Measurements from ENCODE around the gene KRTAP10-2.

KRTAP10-2 gene

DNA sequence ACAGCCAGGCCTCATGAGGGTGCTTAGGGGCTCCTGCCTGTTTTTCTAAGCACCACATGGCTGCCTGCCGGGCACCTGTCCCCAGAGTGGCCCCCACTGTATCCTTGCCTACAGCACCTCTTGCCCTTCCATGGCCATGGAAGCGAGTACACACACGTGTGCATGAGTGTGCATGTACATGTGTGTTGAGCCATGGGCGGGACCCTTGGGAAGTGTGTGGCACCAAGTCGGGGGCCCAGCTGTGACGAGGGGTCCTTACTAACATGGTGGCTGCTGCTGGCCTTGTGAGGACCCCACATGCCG, 37.1 kb downstream of the KRTAP10-2 start:
- Histone ChIP-seq H3K9me3 (ENCODE audit: low read depth, low read length) (no peaks in the 10 kb centered on the region), H3K9ac (ENCODE audit: insufficient read length) (no peak overlapping the region), H3K36me3 (ENCODE audit: insufficient read depth, low read length) (no peaks in the 10 kb centered on the region), H3K4me3 (no peak overlapping the region), H3K27ac (no peak overlapping the region)
- TF ChIP-seq EZH2 (IDR thresholded peaks at IDR 0.05) = no peak
- no peak for TF ChIP-seq POLR2AphosphoS5 (IDR thresholded peaks at IDR 0.05; ENCODE audit: borderline replicate concordance, low read depth, low read length)
- no peak for TF ChIP-seq FOXP2 (optimal IDR thresholded peaks at IDR 0.05; ENCODE audit: control extremely low read depth, extremely low read length, insufficient read depth)
- DNase-seq (ENCODE audit: low read depth, low spot score) = no peak

GRCh38 chr21:44513389-44514217, 37.7 kb downstream of the KRTAP10-2 start:
- Histone ChIP-seq H3K9ac (ENCODE audit: insufficient read length) (no peak overlapping the region), H3K27ac (no peak overlapping the region), H3K9me3 (ENCODE audit: low read depth, low read length) (no peaks in the 10 kb centered on the region), H3K36me3 (ENCODE audit: insufficient read depth, low read length) (no peaks in the 10 kb centered on the region), H3K4me3 (no peak overlapping the region)
- DNase-seq (ENCODE audit: low read depth, low spot score) = no peak
- no peak for TF ChIP-seq FOXP2 (optimal IDR thresholded peaks at IDR 0.05; ENCODE audit: control extremely low read depth, extremely low read length, insufficient read depth)
- TF ChIP-seq EZH2 (IDR thresholded peaks at IDR 0.05) = no peak
- TF ChIP-seq POLR2AphosphoS5 (IDR thresholded peaks at IDR 0.05; ENCODE audit: borderline replicate concordance, low read depth, low read length) = no peak

DNA sequence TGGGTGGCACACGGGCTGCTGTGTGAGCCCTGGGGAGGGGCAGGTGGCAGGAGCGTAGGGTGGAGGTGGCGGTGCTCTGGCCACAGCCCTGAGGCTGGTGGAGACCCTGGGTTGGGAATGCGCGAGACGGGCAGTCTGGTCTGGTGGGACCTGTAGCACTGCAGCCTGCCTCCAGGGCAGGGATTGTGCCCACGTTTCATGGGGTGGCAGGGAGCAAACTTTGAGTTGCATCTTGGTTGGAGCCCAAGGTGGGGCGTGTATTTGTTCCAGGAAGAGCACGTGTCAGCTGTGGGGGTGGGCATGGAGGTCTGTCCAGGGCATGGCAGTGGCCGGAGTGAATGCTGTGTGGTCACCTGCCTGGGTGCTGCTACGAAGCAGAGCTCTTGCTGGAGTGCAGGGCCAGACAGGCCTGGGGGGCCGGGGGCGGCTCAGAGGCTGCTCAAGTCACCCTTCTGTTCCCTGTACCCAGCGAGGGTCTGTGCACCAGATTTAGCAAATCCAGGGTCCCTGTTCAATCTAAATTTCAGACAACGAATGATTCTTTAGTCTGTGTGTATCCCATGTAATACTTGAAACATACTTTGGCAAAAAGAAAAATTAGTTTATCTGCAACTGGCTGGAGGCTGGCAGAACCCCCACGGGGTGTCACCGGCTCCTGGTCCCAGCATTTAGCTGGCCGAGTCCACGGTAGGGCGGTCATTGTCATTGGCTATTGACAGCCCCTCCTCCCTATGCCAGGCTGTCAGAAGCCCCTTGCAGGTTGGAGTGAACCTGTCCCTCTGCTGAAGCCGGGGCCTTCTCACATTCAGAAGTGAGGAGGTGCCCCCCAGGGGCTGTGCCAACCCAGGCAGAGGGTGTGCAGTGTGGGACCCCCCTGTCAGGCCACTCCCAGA, 38.6 kb downstream of the KRTAP10-2 start:
- TF ChIP-seq POLR2AphosphoS5 (IDR thresholded peaks at IDR 0.05; ENCODE audit: borderline replicate concordance, low read depth, low read length) = no peak
- no peak for TF ChIP-seq FOXP2 (optimal IDR thresholded peaks at IDR 0.05; ENCODE audit: control extremely low read depth, extremely low read length, insufficient read depth)
- TF ChIP-seq EZH2 (IDR thresholded peaks at IDR 0.05) = no peak
- Histone ChIP-seq H3K36me3 (ENCODE audit: insufficient read depth, low read length) (no peaks in the 10 kb centered on the region), H3K27ac (no peak overlapping the region), H3K9me3 (ENCODE audit: low read depth, low read length) (no peaks in the 10 kb centered on the region), H3K9ac (ENCODE audit: insufficient read length) (no peak overlapping the region), H3K4me3 (no peak overlapping the region)
- DNase-seq (ENCODE audit: low read depth, low spot score) = no peak

DNA sequence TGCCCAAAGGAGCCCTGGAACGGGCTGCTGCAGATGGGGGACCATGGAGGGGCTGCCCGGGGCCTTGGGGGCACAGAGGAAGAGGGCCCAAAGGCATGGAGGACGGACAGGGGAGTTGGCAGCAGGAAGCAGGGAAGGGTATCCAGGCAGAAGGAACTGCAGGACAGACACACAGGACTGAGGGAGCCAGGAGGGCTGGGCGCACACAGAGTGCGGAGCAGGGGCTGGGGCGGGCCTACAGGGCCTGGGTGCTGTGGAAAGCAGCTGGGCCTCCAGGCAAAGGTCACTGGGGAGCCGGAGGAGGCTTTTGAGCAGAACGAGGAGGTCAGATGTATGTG, 39.4 kb downstream of the KRTAP10-2 start:
- no peak overlapping the region for H3K4me3 ChIP-seq
- no peak for DNase-seq (ENCODE audit: low read depth, low spot score)
- no peak overlapping the region for H3K9ac ChIP-seq (ENCODE audit: insufficient read length)
- H3K36me3 ChIP-seq (ENCODE audit: insufficient read depth, low read length) = no peaks in the 10 kb centered on the region
- H3K9me3 ChIP-seq (ENCODE audit: low read depth, low read length) = no peaks in the 10 kb centered on the region
- no peak overlapping the region for H3K27ac ChIP-seq
- no peak for TF ChIP-seq FOXP2 (optimal IDR thresholded peaks at IDR 0.05; ENCODE audit: control extremely low read depth, extremely low read length, insufficient read depth)
- no peak for TF ChIP-seq EZH2 (IDR thresholded peaks at IDR 0.05)
- TF ChIP-seq POLR2AphosphoS5 (IDR thresholded peaks at IDR 0.05; ENCODE audit: borderline replicate concordance, low read depth, low read length) = no peak

DNA sequence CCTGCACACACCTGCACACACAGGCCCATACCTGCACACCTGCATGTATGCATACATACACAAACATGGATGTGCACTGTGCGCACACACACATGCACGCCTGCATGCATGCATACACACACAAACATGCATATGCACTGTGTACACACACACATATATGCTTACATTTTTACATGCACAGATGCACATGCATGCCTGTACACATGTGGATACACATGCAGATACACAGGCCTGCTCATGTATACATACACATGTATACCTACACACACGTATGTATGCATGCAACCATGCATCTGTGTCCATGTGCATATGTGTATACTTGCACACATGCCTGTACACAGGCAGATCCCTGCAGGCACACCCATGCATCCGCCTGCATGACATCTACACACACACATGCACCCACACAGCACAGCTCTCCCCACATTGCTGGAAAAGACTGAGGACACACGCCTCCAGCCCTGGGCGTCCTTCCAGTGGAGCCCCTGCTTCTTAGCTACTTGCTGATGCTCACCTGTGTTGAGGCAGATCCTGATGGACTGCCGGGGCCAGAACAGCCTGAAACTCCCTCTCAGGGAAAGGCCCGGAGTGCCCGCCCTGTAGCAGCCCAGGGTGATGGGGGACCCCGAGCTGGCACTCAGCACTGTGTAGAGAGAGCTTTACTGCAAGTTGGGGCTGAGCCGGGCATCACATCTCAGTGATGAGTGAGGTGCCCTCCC, 39.9 kb downstream of the KRTAP10-2 start:
- Histone ChIP-seq H3K27ac (no peak overlapping the region), H3K4me3 (no peak overlapping the region), H3K9me3 (ENCODE audit: low read depth, low read length) (no peaks in the 10 kb centered on the region), H3K9ac (ENCODE audit: insufficient read length) (no peak overlapping the region), H3K36me3 (ENCODE audit: insufficient read depth, low read length) (no peaks in the 10 kb centered on the region)
- no peak for DNase-seq (ENCODE audit: low read depth, low spot score)
- TF ChIP-seq EZH2 (IDR thresholded peaks at IDR 0.05) (no peak), POLR2AphosphoS5 (IDR thresholded peaks at IDR 0.05; ENCODE audit: borderline replicate concordance, low read depth, low read length) (no peak), FOXP2 (optimal IDR thresholded peaks at IDR 0.05; ENCODE audit: control extremely low read depth, extremely low read length, insufficient read depth) (no peak)

GRCh38 chr21:44510508-44511218, 40.6 kb downstream of the KRTAP10-2 start:
- no peaks in the 10 kb centered on the region for H3K9me3 ChIP-seq (ENCODE audit: low read depth, low read length)
- no peak for TF ChIP-seq FOXP2 (optimal IDR thresholded peaks at IDR 0.05; ENCODE audit: control extremely low read depth, extremely low read length, insufficient read depth)
- TF ChIP-seq POLR2AphosphoS5 (IDR thresholded peaks at IDR 0.05; ENCODE audit: borderline replicate concordance, low read depth, low read length) = no peak
- no peak for TF ChIP-seq EZH2 (IDR thresholded peaks at IDR 0.05)
- no peak overlapping the region for H3K9ac ChIP-seq (ENCODE audit: insufficient read length)
- H3K27ac ChIP-seq = no peak overlapping the region
- H3K36me3 ChIP-seq (ENCODE audit: insufficient read depth, low read length) = no peaks in the 10 kb centered on the region
- H3K4me3 ChIP-seq = no peak overlapping the region
- no peak for DNase-seq (ENCODE audit: low read depth, low spot score)

DNA sequence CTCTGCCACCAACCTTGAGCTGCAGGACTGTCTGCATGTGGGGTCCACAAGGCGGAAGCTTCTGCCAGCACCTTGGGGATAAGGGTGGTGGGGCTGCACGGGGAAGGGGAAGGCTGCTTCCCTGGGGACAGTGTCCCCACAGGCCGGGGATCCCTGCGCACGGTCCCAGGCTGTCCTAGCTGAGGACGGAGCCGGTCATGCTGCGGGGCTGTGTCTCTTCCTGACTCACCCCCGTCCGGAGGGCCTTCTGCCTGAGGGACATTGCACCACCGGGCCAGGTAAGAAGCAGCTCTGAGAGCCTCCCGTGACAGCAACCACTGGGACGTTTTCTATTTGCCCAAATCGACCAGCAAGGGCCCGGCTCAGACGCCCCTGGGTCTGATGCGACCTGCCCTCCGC, 41.2 kb downstream of the KRTAP10-2 start:
- TF ChIP-seq FOXP2 (optimal IDR thresholded peaks at IDR 0.05; ENCODE audit: control extremely low read depth, extremely low read length, insufficient read depth) (no peak), POLR2AphosphoS5 (IDR thresholded peaks at IDR 0.05; ENCODE audit: borderline replicate concordance, low read depth, low read length) (no peak), EZH2 (IDR thresholded peaks at IDR 0.05) (no peak)
- Histone ChIP-seq H3K36me3 (ENCODE audit: insufficient read depth, low read length) (no peaks in the 10 kb centered on the region), H3K27ac (no peak overlapping the region), H3K9ac (ENCODE audit: insufficient read length) (no peak overlapping the region), H3K9me3 (ENCODE audit: low read depth, low read length) (no peaks in the 10 kb centered on the region), H3K4me3 (no peak overlapping the region)
- no peak for DNase-seq (ENCODE audit: low read depth, low spot score)
